Muscle layer of duodenum (tissue), 2 donors: ENCODE measurements around the gene COPZ1.

Experiments used
- H3K27ac ChIP-seq: one replicate; pipeline ENCODE4 v1.7.0; 2013; ENCODE audit warnings: mild to moderate bottlenecking, low read length
- H3K27me3 ChIP-seq: one replicate; pipeline ENCODE4 v1.7.0; 2013; ENCODE audit warnings: low read depth, mild to moderate bottlenecking, control low read depth, low read length
- H3K36me3 ChIP-seq, 2 donors: one replicate each; pipeline ENCODE4 v1.7.0; 2013; ENCODE audit warnings: low read length in 2 of 2, control low read depth in 1 of 2, mild to moderate bottlenecking in 1 of 2; ENCODE audit not compliant: insufficient read depth in 2 of 2, control insufficient read depth in 1 of 2
- H3K4me1 ChIP-seq, 2 donors: one replicate each; pipeline ENCODE4 v1.7.0; 2013; ENCODE audit warnings: low read length in 2 of 2, mild to moderate bottlenecking in 2 of 2, control low read depth in 1 of 2, moderate library complexity in 1 of 2; ENCODE audit not compliant: insufficient read depth in 2 of 2, control insufficient read depth in 1 of 2
- H3K4me3 ChIP-seq, 2 donors: one replicate each; pipeline ENCODE4 v1.7.0; 2013; ENCODE audit warnings: low read length in 2 of 2, low read depth in 1 of 2, mild to moderate bottlenecking in 1 of 2
- H3K9me3 ChIP-seq, 2 donors: one replicate each; pipeline ENCODE4 v1.7.0; 2013; ENCODE audit warnings: low read length in 2 of 2, control low read depth in 1 of 2, mild to moderate bottlenecking in 1 of 2; ENCODE audit not compliant: control insufficient read depth in 1 of 2
- donor health status: healthy.

Gene COPZ1

GRCh38 chr12:54394281-54394719 lies 69.4 kb downstream of the COPZ1 start:
- H3K36me3 ChIP-seq = peaks cover 35 to 52% of the 10 kb centered on the region in 2 donors
- H3K4me3 ChIP-seq = no peak overlapping the region
- H3K9me3 ChIP-seq = no peaks in the 10 kb centered on the region
- H3K27ac ChIP-seq = no peak overlapping the region
- peaks cover 0 to 19% of the 10 kb centered on the region in 2 donors for H3K4me1 ChIP-seq
- H3K27me3 ChIP-seq = no peaks in the 10 kb centered on the region

- Histone ChIP-seq H3K4me1 (peaks cover 0 to 19% of the 10 kb centered on the region in 2 donors), H3K36me3 (peaks cover 42 to 59% of the 10 kb centered on the region in 2 donors), H3K27me3 (no peaks in the 10 kb centered on the region), H3K4me3 (no peak overlapping the region), H3K27ac (no peak overlapping the region), H3K9me3 (no peaks in the 10 kb centered on the region)
These were observed 70.1 kb downstream of the COPZ1 start for GRCh38 chr12:54394986-54395385.

- Histone ChIP-seq H3K27ac (no peak overlapping the region), H3K9me3 (no peaks in the 10 kb centered on the region), H3K36me3 (peaks cover 47 to 64% of the 10 kb centered on the region in 2 donors), H3K4me1 (peaks cover 0 to 19% of the 10 kb centered on the region in 2 donors), H3K27me3 (no peaks in the 10 kb centered on the region), H3K4me3 (no peak overlapping the region)
These were observed 70.6 kb downstream of the COPZ1 start for GRCh38 chr12:54395545-54395944.

GRCh38 chr12:54397157-54397556 lies 72.2 kb downstream of the COPZ1 start:
- Histone ChIP-seq H3K4me3 (no peak overlapping the region), H3K4me1 (peaks cover 0 to 13% of the 10 kb centered on the region in 2 donors), H3K27me3 (no peaks in the 10 kb centered on the region), H3K27ac (no peak overlapping the region), H3K36me3 (peaks cover 63 to 80% of the 10 kb centered on the region in 2 donors), H3K9me3 (no peaks in the 10 kb centered on the region)

- H3K9me3 ChIP-seq = no peaks in the 10 kb centered on the region
- no peak overlapping the region for H3K27ac ChIP-seq
- H3K27me3 ChIP-seq = no peaks in the 10 kb centered on the region
- H3K4me3 ChIP-seq = no peak overlapping the region
- H3K4me1 ChIP-seq = peaks cover 0 to 9% of the 10 kb centered on the region in 2 donors
- peaks cover 68 to 86% of the 10 kb centered on the region in 2 donors for H3K36me3 ChIP-seq
These were observed 73.3 kb downstream of the COPZ1 start for GRCh38 chr12:54398218-54398617.

- Histone ChIP-seq H3K27ac (no peak overlapping the region), H3K4me1 (peaks cover 0 to 6% of the 10 kb centered on the region in 2 donors), H3K27me3 (no peaks in the 10 kb centered on the region), H3K36me3 (peaks cover 72 to 95% of the 10 kb centered on the region in 2 donors), H3K4me3 (no peak overlapping the region), H3K9me3 (no peaks in the 10 kb centered on the region)
These were observed 74.3 kb downstream of the COPZ1 start for GRCh38 chr12:54398995-54399793.

GRCh38 chr12:54401119-54401518 lies 76.2 kb downstream of the COPZ1 start:
- Histone ChIP-seq H3K9me3 (no peaks in the 10 kb centered on the region), H3K4me1 (peaks cover 0 to 6% of the 10 kb centered on the region in 2 donors), H3K27me3 (no peaks in the 10 kb centered on the region), H3K36me3 (peaks cover 85 to 99% of the 10 kb centered on the region in 2 donors), H3K4me3 (no peak overlapping the region), H3K27ac (no peak overlapping the region)
